Chondrocyte (in vitro differentiated cells): ENCODE results near the gene SS18L1. TPM values are rescaled to one million over a fixed set of nuclear protein-coding genes. Genes with fewer than 3 reads are reported as not detected.

Experiments used
- DNase-seq: peaks from one replicate; pipeline ENCODE4 v3.0.0; 2021; ENCODE audit warnings: mixed read lengths, low spot score
- H3K27ac Mint-ChIP-seq: one replicate; pipeline ENCODE4 v1.8.0; 2021; ENCODE audit warnings: mild to moderate bottlenecking, moderate library complexity, mixed read lengths; ENCODE audit not compliant: unreplicated experiment
- H3K27me3 Mint-ChIP-seq: 2 replicates; pipeline ENCODE4 v1.8.0; 2021; ENCODE audit warnings: low read depth, mixed read lengths
- H3K36me3 Mint-ChIP-seq: 2 replicates; pipeline ENCODE4 v1.8.0; 2021; ENCODE audit warnings: low read depth, mixed read lengths
- H3K4me1 Mint-ChIP-seq: 2 replicates; pipeline ENCODE4 v1.8.0; 2021; ENCODE audit warnings: low read depth, mild to moderate bottlenecking, mixed read lengths
- H3K4me3 Mint-ChIP-seq: one replicate; pipeline ENCODE4 v1.8.0; 2021; ENCODE audit warnings: mild to moderate bottlenecking, moderate library complexity, mixed read lengths; ENCODE audit not compliant: unreplicated experiment
- H3K9me3 Mint-ChIP-seq: 2 replicates; pipeline ENCODE4 v1.8.0; 2021; ENCODE audit warnings: low read depth, mixed read lengths
- CTCF ChIP-seq: fragments of 200-600 bp; sonication (generic); IDR thresholded peaks from 2 replicates; pipeline ENCODE4 v1.5.0; 2021; ENCODE audit warnings: antibody characterized with exemption, mild to moderate bottlenecking, moderate library complexity
- total RNA-seq: library from RNA; stranded (reverse); gene quantifications from 3 replicates; pipeline ENCODE4 v1.2.1, GENCODE V29; 2021

Gene SS18L1
- total RNA-seq, 1 donor from 2014 or later, result 13.4 TPM

GRCh38 chr20:62128502-62128901, 15.1 kb upstream of the SS18L1 start:
- Mint-ChIP-seq H3K4me1 (peaks cover 15% of the 10 kb centered on the region), H3K4me3 (no peak overlapping the region), H3K36me3 (peaks cover 45% of the 10 kb centered on the region), H3K27ac (no peak overlapping the region), H3K9me3 (no peaks in the 10 kb centered on the region), H3K27me3 (no peaks in the 10 kb centered on the region)
- TF ChIP-seq CTCF, result no peak
- no peak for DNase-seq

DNA sequence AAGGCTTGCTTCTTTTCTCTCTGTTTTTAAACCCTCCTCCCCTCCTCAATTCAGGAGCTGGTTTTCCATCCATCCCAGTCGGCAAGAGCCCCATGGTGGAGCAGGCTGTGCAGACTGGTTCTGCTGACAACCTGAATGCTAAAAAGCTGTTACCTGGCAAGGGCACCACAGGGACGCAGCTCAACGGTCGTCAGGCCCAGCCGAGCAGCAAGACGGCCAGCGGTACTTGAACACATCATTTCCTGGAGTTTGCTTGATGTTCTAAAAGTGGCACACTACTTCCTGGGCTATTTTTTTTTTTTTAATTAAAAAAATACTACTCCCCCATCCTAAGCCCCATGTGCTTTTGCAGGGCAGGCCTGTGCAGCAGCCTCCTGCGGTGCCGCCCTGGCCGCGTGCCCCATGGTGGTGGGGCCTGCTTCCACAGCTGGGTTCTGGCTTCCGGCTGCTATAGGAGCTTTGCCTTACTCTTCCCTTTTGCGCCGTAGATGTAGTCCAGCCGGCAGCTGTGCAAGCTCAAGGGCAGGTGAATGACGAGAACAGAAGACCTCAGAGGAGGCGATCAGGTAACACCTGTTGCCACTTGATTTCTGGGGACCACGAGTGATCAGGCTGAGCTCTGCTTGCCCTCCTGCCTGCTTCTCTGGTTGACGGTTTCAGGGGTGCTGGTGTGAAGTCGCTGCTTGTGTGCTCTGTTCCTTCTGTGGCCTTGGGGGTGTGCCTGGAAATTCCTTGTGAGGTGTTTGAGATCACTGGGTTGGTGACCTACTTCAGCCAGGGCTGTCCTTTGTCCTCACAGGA, 13.6 kb upstream of the SS18L1 start:
- H3K4me3 Mint-ChIP-seq, result no peak overlapping the region
- H3K4me1 Mint-ChIP-seq, result peaks cover under 1% of the 10 kb centered on the region
- no peaks in the 10 kb centered on the region for H3K9me3 Mint-ChIP-seq
- H3K27me3 Mint-ChIP-seq, result no peaks in the 10 kb centered on the region
- no peak for TF ChIP-seq CTCF
- no peak for DNase-seq
- H3K27ac Mint-ChIP-seq, result no peak overlapping the region
- peaks cover 47% of the 10 kb centered on the region for H3K36me3 Mint-ChIP-seq

DNA sequence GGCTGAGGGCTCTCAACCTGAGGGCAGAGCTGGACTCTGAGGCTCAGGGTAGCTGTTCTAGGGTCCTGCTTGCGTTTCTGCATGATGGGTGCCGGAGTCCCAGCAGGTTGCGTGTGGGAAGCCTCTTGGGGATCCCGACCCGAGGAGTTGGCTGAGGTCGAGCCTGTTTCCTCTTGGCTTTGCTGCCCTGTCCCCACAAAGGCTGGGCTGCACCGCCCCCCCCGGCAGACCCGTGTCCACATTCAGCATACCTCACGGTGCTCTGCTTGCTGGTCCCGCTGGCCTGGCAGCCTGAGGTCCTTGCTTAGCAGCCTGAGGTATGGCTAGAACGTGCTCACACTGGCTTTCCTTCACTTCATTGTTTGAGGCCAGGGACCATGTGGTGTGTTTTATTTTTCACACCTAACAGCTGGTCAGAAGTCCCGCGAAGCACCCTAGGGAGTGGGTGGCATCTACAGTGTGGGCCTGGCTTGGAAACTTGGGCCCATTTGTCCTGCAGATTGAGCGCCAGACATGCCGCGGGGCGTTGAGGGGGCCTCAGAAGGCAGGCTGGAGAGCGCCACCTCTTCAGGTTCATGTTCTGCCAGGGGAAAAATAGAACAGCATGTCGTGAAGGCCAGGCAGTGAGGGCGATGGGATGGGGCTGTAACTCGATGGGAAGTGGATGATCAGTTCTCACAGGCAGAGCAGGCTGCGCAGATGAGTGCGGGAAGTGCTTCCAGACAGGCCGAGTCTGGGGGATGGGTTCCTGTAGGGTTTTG, 11.8 kb upstream of the SS18L1 start:
- no peak for TF ChIP-seq CTCF
- Mint-ChIP-seq H3K9me3 (no peaks in the 10 kb centered on the region), H3K4me3 (no peak overlapping the region), H3K27ac (no peak overlapping the region), H3K4me1 (no peaks in the 10 kb centered on the region), H3K36me3 (peaks cover 46% of the 10 kb centered on the region), H3K27me3 (no peaks in the 10 kb centered on the region)
- no peak for DNase-seq

DNA sequence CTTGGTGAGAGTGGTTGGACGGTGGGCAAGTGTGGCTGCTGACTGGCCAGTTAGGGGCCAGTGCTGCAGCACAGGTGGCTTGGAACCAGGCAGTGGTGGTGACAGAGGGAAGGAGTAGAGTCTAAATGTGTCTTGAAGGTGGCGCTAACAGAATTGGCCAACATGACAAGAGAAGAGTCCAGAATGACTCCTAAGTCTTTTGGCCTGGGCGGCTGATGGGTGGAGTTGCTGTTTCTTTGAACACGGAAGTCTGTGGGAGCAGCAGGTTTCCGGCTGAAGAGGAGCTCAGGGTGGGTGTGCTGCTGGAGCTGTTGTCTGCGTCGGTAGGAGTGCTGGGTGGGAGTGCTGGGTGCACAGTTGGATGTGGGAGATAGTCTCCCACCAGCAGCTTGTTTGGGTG, 11.1 kb upstream of the SS18L1 start:
- Mint-ChIP-seq H3K4me1 (no peaks in the 10 kb centered on the region), H3K27me3 (no peaks in the 10 kb centered on the region), H3K9me3 (no peaks in the 10 kb centered on the region), H3K36me3 (peaks cover 51% of the 10 kb centered on the region), H3K4me3 (no peak overlapping the region), H3K27ac (no peak overlapping the region)
- no peak for TF ChIP-seq CTCF
- no peak for DNase-seq

GRCh38 chr20:62133051-62133845, 10.3 kb upstream of the SS18L1 start:
- Mint-ChIP-seq H3K27ac (no peak overlapping the region), H3K27me3 (no peaks in the 10 kb centered on the region), H3K36me3 (peaks cover 51% of the 10 kb centered on the region), H3K4me3 (no peak overlapping the region), H3K9me3 (no peaks in the 10 kb centered on the region), H3K4me1 (no peaks in the 10 kb centered on the region)
- no peak for TF ChIP-seq CTCF
- DNase-seq, result no peak
